ENCODE results near the gene ZNF213. TPM values are rescaled to one million over a fixed set of nuclear protein-coding genes. Genes with fewer than 3 reads are reported as not detected.

The ZNF213 gene
- total RNA-seq, 2 experiments from 2014 or later, result 6.1 to 7.5 TPM

GRCh38 chr16:3158026-3158509 is 23.2 kb downstream of the ZNF213 start:
- CTCF ChIA-PET, result interaction anchor here (0.6 to 2.6 kb wide), 7 partner anchors 10 to 295 kb away, joined by 3 to 20 read pairs (median 4); no protein-coding TSS in a partner anchor
- Mint-ChIP-seq H3K27ac (peak overlapping the region; percentile 74), H3K4me3 (peak overlapping the region; percentile 80), H3K36me3 (ENCODE audit: low read depth) (no peaks in the 10 kb centered on the region), H3K27me3 (peaks cover 7% of the 10 kb centered on the region), H3K9me3 (peaks cover 4% of the 10 kb centered on the region), H3K4me1 (ENCODE audit: low read depth) (peaks cover 22% of the 10 kb centered on the region)
- POLR2A ChIA-PET, result interaction anchor here (0.7 to 4.5 kb wide), 7 partner anchors 8 to 80 kb away, joined by 3 to 21 read pairs (median 5); partner anchors contain the start of gene ZNF213
- intact Hi-C loops (cut with micrococcal nuclease), result loop anchor here (5.0 kb wide), 1 partner anchor 51 kb away; no protein-coding TSS in a partner anchor
- no peak for DNase-seq
- ATAC-seq, result peak; percentile 2
- TF ChIP-seq CTCF (IDR thresholded peaks at IDR 0.05), result no peak

GRCh38 chr16:3158510-3159314 is 23.9 kb downstream of the ZNF213 start:
- Mint-ChIP-seq H3K4me1 (ENCODE audit: low read depth) (peaks cover 26% of the 10 kb centered on the region), H3K4me3 (peak overlapping the region; percentile 80), H3K27ac (peak overlapping the region; percentile 86), H3K27me3 (peaks cover 7% of the 10 kb centered on the region), H3K36me3 (ENCODE audit: low read depth) (no peaks in the 10 kb centered on the region), H3K9me3 (peaks cover 4% of the 10 kb centered on the region)
- ATAC-seq (peak; percentile 83), DNase-seq (peak; percentile 91)
- ChIA-PET POLR2A (interaction anchor here (0.5 to 4.5 kb wide), 9 partner anchors 9 to 124 kb away, joined by 3 to 21 read pairs (median 4); partner anchors contain the start of genes ZNF200 and ZNF213), CTCF (interaction anchor here (0.6 to 2.6 kb wide), 7 partner anchors 10 to 295 kb away, joined by 3 to 20 read pairs (median 4); no protein-coding TSS in a partner anchor)
- intact Hi-C loops (cut with micrococcal nuclease), result loop anchor here (5.0 kb wide), 1 partner anchor 51 kb away; no protein-coding TSS in a partner anchor
- no peak for TF ChIP-seq CTCF (IDR thresholded peaks at IDR 0.05)

GRCh38 chr16:3161235-3162018 is 26.6 kb downstream of the ZNF213 start:
- H3K36me3 Mint-ChIP-seq (ENCODE audit: low read depth), result no peaks in the 10 kb centered on the region
- ATAC-seq, result no peak

More at GRCh38 chr16:3161235-3162018, 26.6 kb downstream of the ZNF213 start:
- Mint-ChIP-seq H3K9me3 (peaks cover 2% of the 10 kb centered on the region), H3K4me1 (ENCODE audit: low read depth) (peaks cover 38% of the 10 kb centered on the region), H3K27ac (no peak overlapping the region), H3K27me3 (peaks cover 7% of the 10 kb centered on the region), H3K4me3 (no peak overlapping the region)
- CTCF ChIA-PET, result interaction anchor here (1.4 to 1.7 kb wide), 2 partner anchors 12 to 130 kb away, joined by 4 to 6 read pairs; no protein-coding TSS in a partner anchor
- no peak for TF ChIP-seq CTCF (IDR thresholded peaks at IDR 0.05)
- no peak for DNase-seq
- intact Hi-C loops (cut with micrococcal nuclease), result no loop called here
- POLR2A ChIA-PET, result interaction anchor here (0.7 to 4.5 kb wide), 4 partner anchors 10 to 94 kb away, joined by 3 to 21 read pairs (median 3); no protein-coding TSS in a partner anchor

Measured in activated CD8-positive, alpha-beta T cell treated with anti-CD3 and anti-CD28 coated beads for 36 hours (primary cell).